Large intestine (tissue), 3 donors: Measurements from ENCODE around the gene TRIAP1. TPM values are rescaled to one million over a fixed set of nuclear protein-coding genes. Genes with fewer than 3 reads are reported as not detected.

Experiments used
- DNase-seq, 2 donors: peaks; one replicate each; pipeline versions ENCODE4 v3.0.0 to v3.0.0-alpha.2; 2013
- H3K27ac ChIP-seq: one replicate; pipeline ENCODE4 v1.5.1; 2013; ENCODE audit warnings: low read length
- H3K27me3 ChIP-seq: 2 replicates; pipeline ENCODE4 v1.6.1; 2013; ENCODE audit warnings: low read length; ENCODE audit not compliant: control insufficient read depth, insufficient read depth
- H3K36me3 ChIP-seq: 2 replicates; pipeline ENCODE4 v1.6.1; 2013; ENCODE audit warnings: low read length; ENCODE audit not compliant: control insufficient read depth, insufficient read depth
- H3K4me1 ChIP-seq: one replicate; pipeline ENCODE4 v1.6.1; 2013; ENCODE audit warnings: low read length; ENCODE audit not compliant: control insufficient read depth, insufficient read depth
- H3K4me3 ChIP-seq: one replicate; pipeline ENCODE4 v1.5.1; 2013; ENCODE audit warnings: low read length
- H3K9me3 ChIP-seq: one replicate; pipeline ENCODE4 v1.6.1; 2013; ENCODE audit warnings: mild to moderate bottlenecking, low read depth, low read length, moderate library complexity; ENCODE audit not compliant: control insufficient read depth
- WGBS: methylation state at CpG from one replicate; pipeline ENCODE4 v1.1.5; 2013; ENCODE audit warnings: low lambda C conversion rate; ENCODE audit not compliant: insufficient coverage; 5-methylcytosine and 5-hydroxymethylcytosine counted together
- polyA plus RNA-seq: library from polyadenylated mRNA; unstranded; fragments of 120-200 nt; gene quantifications from one replicate; pipeline ENCODE4 v1.2.1, GENCODE V29; 2013

TRIAP1 gene
- polyA plus RNA-seq, 1 donor, result 32.7 TPM

DNA sequence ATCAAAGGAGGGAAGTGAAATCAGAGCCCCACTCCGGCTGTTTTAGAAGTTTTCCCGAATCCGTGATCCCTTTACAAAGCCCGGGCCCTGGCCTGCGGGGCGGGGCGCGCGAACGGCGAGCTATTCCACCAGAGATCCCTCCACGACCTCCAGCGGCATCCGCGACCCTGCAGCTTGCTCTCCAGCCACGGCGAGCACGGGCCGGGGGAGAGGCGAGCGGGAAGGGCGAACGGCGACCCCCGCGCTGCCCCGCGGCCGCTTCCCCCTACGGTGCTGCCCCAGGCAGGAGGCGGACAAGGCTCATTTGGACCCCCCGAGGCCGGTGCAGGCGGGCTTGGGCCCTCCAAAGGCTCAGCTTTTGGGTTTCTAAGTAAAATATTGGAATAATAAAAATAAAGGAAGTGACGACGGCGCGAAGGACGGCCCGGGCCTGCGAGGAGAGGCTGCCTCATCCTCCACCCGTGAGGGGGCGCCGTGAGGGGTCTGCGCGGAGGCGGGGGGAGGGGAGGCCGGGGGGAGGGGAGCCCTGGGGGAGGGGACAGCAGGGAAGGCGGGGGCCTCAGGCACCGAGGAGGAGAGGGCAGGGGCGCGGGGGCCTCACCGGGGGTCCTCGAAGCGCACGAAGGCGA, 22.8 kb upstream of the TRIAP1 start:
- H3K27me3 ChIP-seq, result no peaks in the 10 kb centered on the region
- peak overlapping the region; percentile 77 for H3K4me3 ChIP-seq
- peaks cover 24% of the 10 kb centered on the region for H3K36me3 ChIP-seq
- WGBS, result no CpG with 5 or more reads among the region's 57 CpGs
- H3K9me3 ChIP-seq, result no peaks in the 10 kb centered on the region
- H3K4me1 ChIP-seq, result peaks cover 8% of the 10 kb centered on the region
- H3K27ac ChIP-seq, result peak overlapping the region; percentile 78
- DNase-seq, result peak in 1 of 2 donors; percentile 54

DNA sequence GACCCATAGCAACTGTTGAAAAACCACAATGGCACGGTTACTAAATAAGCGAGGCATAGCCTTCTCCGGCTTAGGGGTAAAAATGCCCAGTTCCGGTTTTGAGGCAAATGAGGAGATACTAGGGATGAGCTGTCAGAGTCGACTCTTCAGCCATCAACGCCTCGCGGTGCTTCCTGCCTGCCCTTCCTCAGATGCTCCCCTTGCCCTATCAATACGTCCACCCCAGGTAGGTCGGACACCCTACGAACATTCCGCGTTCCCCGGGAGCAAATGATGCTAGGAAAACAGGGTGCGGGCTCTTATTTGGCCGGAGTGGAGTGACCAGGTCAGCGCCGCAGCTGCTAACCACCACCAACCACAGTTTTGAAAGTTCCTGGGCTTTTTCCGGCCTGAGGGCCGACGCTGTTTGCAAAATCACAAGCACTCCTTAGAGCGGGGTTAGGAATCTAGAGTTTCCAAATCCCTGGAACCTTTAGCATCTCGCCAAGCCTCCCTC, 22.2 kb upstream of the TRIAP1 start:
- H3K36me3 ChIP-seq, result peaks cover 29% of the 10 kb centered on the region
- H3K4me3 ChIP-seq, result peak overlapping the region; percentile 77
- no CpG with 5 or more reads among the region's 23 CpGs for WGBS
- H3K27me3 ChIP-seq, result no peaks in the 10 kb centered on the region
- H3K4me1 ChIP-seq, result peaks cover 8% of the 10 kb centered on the region
- no peaks in the 10 kb centered on the region for H3K9me3 ChIP-seq
- peak overlapping the region; percentile 78 for H3K27ac ChIP-seq
- DNase-seq, result no peak

DNA sequence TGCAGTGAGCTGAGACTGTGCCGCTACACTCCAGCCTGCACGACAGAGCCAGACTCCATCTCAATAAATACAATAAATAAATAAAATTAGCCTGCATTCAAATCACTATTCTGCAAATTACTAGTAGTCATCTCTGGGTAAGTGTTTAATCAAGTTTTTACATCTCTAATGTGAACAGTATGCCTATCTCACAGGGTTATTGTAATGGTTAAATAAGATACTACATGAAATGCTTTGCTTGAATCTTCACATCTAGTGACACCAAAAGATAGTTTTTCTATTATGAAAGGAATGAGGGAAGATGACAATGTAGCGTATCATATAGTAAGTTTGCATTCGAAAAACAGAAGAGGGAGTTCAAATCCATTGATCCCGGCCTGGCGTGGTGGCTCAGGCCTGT, 21.3 kb upstream of the TRIAP1 start:
- no peaks in the 10 kb centered on the region for H3K27me3 ChIP-seq
- no peak overlapping the region for H3K4me3 ChIP-seq
- WGBS, result no CpG with 5 or more reads among the region's 6 CpGs
- no peak overlapping the region for H3K27ac ChIP-seq
- H3K9me3 ChIP-seq, result no peaks in the 10 kb centered on the region
- H3K4me1 ChIP-seq, result peaks cover 8% of the 10 kb centered on the region
- H3K36me3 ChIP-seq, result peaks cover 39% of the 10 kb centered on the region
- no peak for DNase-seq

DNA sequence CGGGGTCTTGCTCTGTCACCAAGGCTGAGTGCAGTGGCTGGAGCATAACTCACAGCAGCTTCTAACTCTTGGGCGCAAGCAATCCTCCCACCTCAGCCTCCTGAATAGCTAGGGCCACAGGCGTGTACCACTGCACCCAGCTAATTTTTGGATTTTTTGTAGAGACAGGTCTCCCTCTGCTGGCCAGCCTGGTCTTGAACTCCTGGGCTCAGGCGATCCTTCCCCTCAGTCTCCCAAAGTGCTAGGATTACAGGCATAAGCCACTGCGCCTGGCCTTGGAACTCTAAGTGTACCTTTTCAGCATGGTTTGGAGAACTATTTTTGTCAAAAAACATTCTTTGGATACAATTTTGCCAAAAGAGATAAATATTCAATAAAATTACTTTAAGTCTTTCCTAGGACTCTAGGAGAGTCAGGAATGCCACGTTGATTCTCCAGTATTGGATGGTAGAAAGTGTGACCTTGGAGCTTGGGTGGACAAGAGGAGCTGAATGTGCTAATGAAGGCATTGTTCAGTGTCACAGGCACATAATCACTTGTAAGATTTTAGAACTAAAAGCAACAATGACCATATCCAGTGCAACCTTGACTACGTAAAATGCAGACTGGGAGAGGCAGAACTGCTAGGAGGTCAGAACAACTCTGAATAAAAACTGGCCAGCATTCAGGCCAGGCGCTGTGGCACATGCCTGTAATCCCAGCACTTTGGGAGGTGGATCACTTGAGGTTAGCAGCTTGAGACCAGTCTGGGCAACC, 20.6 kb upstream of the TRIAP1 start:
- H3K27me3 ChIP-seq, result no peaks in the 10 kb centered on the region
- no peak for DNase-seq
- WGBS, result 83% methylated on average over 1 of the region's 8 CpGs
- H3K4me1 ChIP-seq, result peaks cover 8% of the 10 kb centered on the region
- H3K36me3 ChIP-seq, result peaks cover 46% of the 10 kb centered on the region
- H3K4me3 ChIP-seq, result no peak overlapping the region
- no peaks in the 10 kb centered on the region for H3K9me3 ChIP-seq
- H3K27ac ChIP-seq, result no peak overlapping the region

DNA sequence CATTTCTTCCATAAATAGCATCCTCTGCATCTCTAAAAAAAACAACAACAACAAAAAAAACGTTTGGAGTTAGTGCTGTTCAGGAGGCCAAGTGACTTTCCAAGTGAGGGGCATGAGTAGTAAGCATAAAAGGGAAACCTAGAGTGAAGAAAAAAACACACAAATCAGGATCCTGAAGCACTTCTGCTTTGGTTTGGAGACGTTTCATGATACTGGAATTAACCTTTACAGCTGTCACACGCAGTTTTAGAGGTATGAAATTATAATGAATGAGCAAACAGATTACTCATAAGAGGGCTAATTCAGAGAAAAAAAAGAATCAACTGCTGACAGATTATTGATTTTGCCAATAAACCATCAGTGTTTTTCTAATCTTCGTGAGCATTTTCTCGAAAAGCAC, 19.6 kb upstream of the TRIAP1 start:
- 43% methylated on average over 5 of the region's 5 CpGs for WGBS

DNA sequence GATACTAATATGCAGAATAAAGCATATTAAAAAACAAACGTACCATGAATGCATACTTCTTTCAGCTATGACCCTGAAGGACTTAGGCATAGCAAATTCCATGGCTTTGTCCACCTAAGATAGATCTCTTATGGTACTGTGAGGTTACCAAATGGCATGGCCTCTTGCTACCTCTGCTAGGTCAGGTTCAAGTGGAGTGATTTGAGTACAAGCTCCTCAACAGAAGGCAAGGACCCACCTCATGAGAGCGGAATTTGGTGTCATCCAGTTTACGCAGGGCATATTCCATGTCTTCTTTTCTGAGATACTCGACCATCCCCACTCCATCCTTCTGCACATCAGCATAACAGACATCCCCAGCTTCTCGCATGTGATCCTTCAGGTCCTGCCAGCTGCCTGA, 17.5 kb upstream of the TRIAP1 start:
- peaks cover 5% of the 10 kb centered on the region for H3K4me1 ChIP-seq
- no peak overlapping the region for H3K4me3 ChIP-seq
- H3K27ac ChIP-seq, result no peak overlapping the region
- 100% methylated on average over 2 of the region's 5 CpGs for WGBS
- no peak for DNase-seq
- H3K27me3 ChIP-seq, result no peaks in the 10 kb centered on the region
- H3K36me3 ChIP-seq, result peaks cover 70% of the 10 kb centered on the region
- H3K9me3 ChIP-seq, result no peaks in the 10 kb centered on the region

More for the DNA sequence above, 19.6 kb upstream of the TRIAP1 start:
- no peak for DNase-seq
- no peak overlapping the region for H3K4me3 ChIP-seq
- no peaks in the 10 kb centered on the region for H3K27me3 ChIP-seq
- H3K27ac ChIP-seq, result no peak overlapping the region
- peaks cover 8% of the 10 kb centered on the region for H3K4me1 ChIP-seq
- H3K36me3 ChIP-seq, result peaks cover 54% of the 10 kb centered on the region
- no peaks in the 10 kb centered on the region for H3K9me3 ChIP-seq

DNA sequence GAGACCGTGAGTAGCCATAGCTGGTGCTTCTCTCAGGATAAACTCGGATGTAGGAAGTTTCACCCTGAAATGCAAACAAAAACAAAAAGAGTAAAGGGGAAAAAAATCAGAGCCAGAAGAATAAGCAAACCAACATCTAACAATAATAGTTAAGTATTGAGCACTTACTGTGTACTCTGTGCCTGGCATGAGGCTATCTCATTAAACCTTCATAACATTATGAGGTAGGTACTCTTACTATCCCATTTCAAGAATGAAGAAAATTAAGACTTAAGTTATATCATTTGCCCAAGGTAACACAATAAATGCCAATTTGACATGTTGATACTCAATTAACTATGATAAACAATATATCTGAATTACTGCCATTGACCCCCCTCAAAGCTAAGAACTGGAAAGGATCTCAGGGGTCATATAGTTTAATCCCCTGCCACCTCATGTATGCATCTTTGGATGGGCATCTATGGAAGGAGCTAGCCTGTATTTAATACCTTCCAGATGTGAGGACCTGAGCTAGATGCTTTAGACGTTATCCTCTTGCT, 16.0 kb upstream of the TRIAP1 start:
- no peak for DNase-seq

DNA sequence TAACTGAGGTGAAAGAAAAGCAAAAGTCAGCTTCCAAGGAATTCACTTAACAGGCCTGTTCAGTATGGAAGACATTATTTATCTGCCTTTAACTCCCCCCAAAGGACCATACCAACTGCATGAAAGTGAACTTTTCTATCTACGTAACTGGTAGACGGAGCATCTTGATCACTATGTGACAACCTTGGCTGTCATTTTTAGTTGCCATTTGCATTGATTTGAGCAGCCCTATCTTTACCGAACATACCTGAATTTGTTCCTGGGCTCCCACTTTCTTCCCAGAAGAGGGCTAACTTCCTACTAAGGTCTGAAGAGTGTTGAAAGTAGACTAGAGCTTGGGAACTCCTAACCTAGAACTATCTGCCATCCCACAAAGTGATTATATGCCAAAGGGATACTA, 14.0 kb upstream of the TRIAP1 start:
- Histone ChIP-seq H3K4me3 (no peak overlapping the region), H3K4me1 (no peaks in the 10 kb centered on the region), H3K27me3 (no peaks in the 10 kb centered on the region), H3K36me3 (peaks cover 88% of the 10 kb centered on the region), H3K9me3 (no peaks in the 10 kb centered on the region), H3K27ac (no peak overlapping the region)
- DNase-seq, result no peak
- WGBS, result no CpG with 5 or more reads among the region's 3 CpGs

More for the DNA sequence above, 16.0 kb upstream of the TRIAP1 start:
- WGBS, result 40% methylated on average over 1 of the region's 3 CpGs
- no peak overlapping the region for H3K4me3 ChIP-seq
- H3K27ac ChIP-seq, result no peak overlapping the region
- H3K9me3 ChIP-seq, result no peaks in the 10 kb centered on the region
- no peaks in the 10 kb centered on the region for H3K4me1 ChIP-seq
- no peaks in the 10 kb centered on the region for H3K27me3 ChIP-seq
- H3K36me3 ChIP-seq, result peaks cover 83% of the 10 kb centered on the region

DNA sequence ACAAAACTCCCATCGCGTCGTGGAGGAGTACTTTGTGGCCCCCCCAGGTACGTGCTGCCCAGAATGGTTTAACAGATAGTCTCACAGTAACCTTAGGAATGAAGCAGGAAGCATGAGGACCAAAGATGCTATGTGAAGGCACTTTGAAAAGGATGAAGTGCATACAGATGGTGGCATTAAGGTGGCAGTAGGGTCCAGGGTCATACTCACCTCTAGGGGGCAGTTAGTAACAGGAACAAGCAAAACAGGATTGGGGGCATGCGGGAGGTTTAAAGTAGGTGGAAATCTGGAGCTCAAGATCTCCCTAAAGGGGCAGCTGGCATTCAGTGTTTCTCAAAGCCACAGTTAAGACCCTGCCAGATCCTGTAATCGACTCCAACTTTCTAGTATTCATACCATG, 10.9 kb upstream of the TRIAP1 start:
- 60% methylated on average over 1 of the region's 6 CpGs for WGBS
- Histone ChIP-seq H3K4me1 (peaks cover 8% of the 10 kb centered on the region), H3K36me3 (peaks cover 67% of the 10 kb centered on the region), H3K27me3 (no peaks in the 10 kb centered on the region), H3K4me3 (no peak overlapping the region), H3K9me3 (no peaks in the 10 kb centered on the region), H3K27ac (no peak overlapping the region)
- no peak for DNase-seq

DNA sequence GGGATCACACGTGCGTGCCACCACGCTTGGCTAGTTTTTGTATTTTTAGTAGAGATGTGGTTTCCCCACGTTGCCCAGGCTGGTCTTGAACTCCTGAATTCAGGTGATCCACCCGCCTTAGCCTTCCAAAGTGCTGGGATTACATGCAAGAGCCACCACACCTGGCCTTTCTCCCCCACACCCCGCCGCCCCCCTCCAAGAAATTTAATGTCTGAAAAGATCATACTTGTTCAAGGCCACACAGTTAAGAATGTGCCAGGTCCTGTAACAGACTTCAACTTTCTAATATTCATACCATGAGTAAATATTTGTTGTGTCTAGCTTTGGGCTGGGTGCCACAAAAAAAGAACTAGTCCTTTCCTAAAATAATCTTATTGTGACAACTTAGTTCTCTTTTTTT, 9.1 kb upstream of the TRIAP1 start:
- H3K4me3 ChIP-seq, result no peak overlapping the region
- peaks cover 57% of the 10 kb centered on the region for H3K36me3 ChIP-seq
- H3K4me1 ChIP-seq, result peaks cover 8% of the 10 kb centered on the region
- H3K27me3 ChIP-seq, result no peaks in the 10 kb centered on the region
- WGBS, result no CpG with 5 or more reads among the region's 7 CpGs
- DNase-seq, result no peak
- no peaks in the 10 kb centered on the region for H3K9me3 ChIP-seq
- H3K27ac ChIP-seq, result no peak overlapping the region
